CD14-positive monocyte (primary cell): ENCODE measurements around the gene RBFOX2. TPM values are rescaled to one million over a fixed set of nuclear protein-coding genes. Genes with fewer than 3 reads are reported as not detected.
"Not testable (repeated sequence)": the region's sequence is repeated elsewhere in the genome, so short reads cannot be mapped to it uniquely, and the experiment has no call there.

Source experiments
- DNase-seq, 3 donors: peaks; one replicate each; pipeline ENCODE4 v3.0.0-alpha.2; 2011 to 2022
- H2AFZ ChIP-seq: 2 replicates; pipeline ENCODE4 v1.6.0; 2012; ENCODE audit warnings: mild to moderate bottlenecking, low read depth, low read length, inconsistent platforms; ENCODE audit not compliant: insufficient read depth, poor library complexity, severe bottlenecking
- H3K27ac ChIP-seq, 2 donors: 1 replicate in 1 of 2; 2 replicates in 1 of 2; pipeline ENCODE4 v1.5.1; 2012 to 2013; ENCODE audit warnings: low read length in 2 of 2, control low read depth in 1 of 2, inconsistent platforms in 1 of 2, low read depth in 1 of 2, mild to moderate bottlenecking in 1 of 2
- H3K27me3 ChIP-seq, 2 donors: one replicate each; pipeline versions ENCODE4 v1.6.0 to v1.6.1; 2011 to 2013; ENCODE audit warnings: low read length in 2 of 2; ENCODE audit not compliant: control insufficient read depth in 2 of 2, insufficient read depth in 2 of 2
- H3K36me3 ChIP-seq, 2 donors: replicated peaks in 1 of 2; 1 replicate in 1 of 2; 2 replicates in 1 of 2; pipeline versions ENCODE4 v1.5.1 to v1.6.1; 2012 to 2013; ENCODE audit warnings: low read length in 2 of 2, control low read depth in 1 of 2, inconsistent platforms in 1 of 2, mild to moderate bottlenecking in 1 of 2; ENCODE audit not compliant: insufficient read depth in 2 of 2, control insufficient read depth in 1 of 2
- H3K4me1 ChIP-seq, 2 donors: 1 replicate in 1 of 2; 2 replicates in 1 of 2; pipeline versions ENCODE4 v1.5.1 to v1.6.1; 2012 to 2013; ENCODE audit warnings: low read length in 2 of 2, control low read depth in 1 of 2, inconsistent platforms in 1 of 2, mild to moderate bottlenecking in 1 of 2, moderate library complexity in 1 of 2; ENCODE audit not compliant: insufficient read depth in 2 of 2, control insufficient read depth in 1 of 2
- H3K4me2 ChIP-seq: replicated peaks from 2 replicates; pipeline ENCODE3; 2012; ENCODE audit warnings: low read length, moderate library complexity, mild to moderate bottlenecking; ENCODE audit not compliant: poor library complexity, severe bottlenecking; ENCODE audit errors: extremely low read depth
- H3K4me3 ChIP-seq, 3 experiments: fragments of 200-600 bp in 1 of 3; sonication (generic) in 1 of 3; replicated peaks in 1 of 3; 1 replicate in 2 of 3; 2 replicates in 1 of 3; pipeline ENCODE4 v1.5.1; 2011 to 2013; ENCODE audit warnings: low read length in 3 of 3, mild to moderate bottlenecking in 3 of 3, control low read depth in 2 of 3, low read depth in 2 of 3, inconsistent platforms in 1 of 3, moderate library complexity in 1 of 3
- H3K79me2 ChIP-seq: 2 replicates; pipeline ENCODE4 v1.6.0; 2012; ENCODE audit warnings: mild to moderate bottlenecking, control low read depth, inconsistent platforms, low read length, moderate library complexity; ENCODE audit not compliant: insufficient read depth
- H3K9ac ChIP-seq: 2 replicates; pipeline ENCODE4 v1.6.0; 2017; ENCODE audit warnings: low read length, mild to moderate bottlenecking; ENCODE audit not compliant: insufficient read depth, poor library complexity, severe bottlenecking
- H3K9me3 ChIP-seq, 2 donors: replicated peaks in 1 of 2; 1 replicate in 1 of 2; 2 replicates in 1 of 2; pipeline versions ENCODE4 v1.5.1 to v1.6.1; 2012 to 2013; ENCODE audit warnings: low read length in 2 of 2, control low read depth in 1 of 2; ENCODE audit not compliant: control insufficient read depth in 1 of 2, insufficient read depth in 1 of 2
- H4K20me1 ChIP-seq: 2 replicates; pipeline ENCODE4 v1.6.0; 2012; ENCODE audit warnings: mild to moderate bottlenecking, low read length, control low read depth, moderate library complexity; ENCODE audit not compliant: insufficient read depth
- H3K27ac Mint-ChIP-seq, 7 donors: one replicate each; pipeline ENCODE4 v1.8.0; 2020; ENCODE audit warnings: mild to moderate bottlenecking in 7 of 7, mixed read lengths in 7 of 7, moderate library complexity in 6 of 7, inconsistent platforms in 2 of 7
- H3K27me3 Mint-ChIP-seq, 3 donors: one replicate each; pipeline ENCODE4 v1.8.0; 2021 to 2022; ENCODE audit warnings: low read depth in 3 of 3, mild to moderate bottlenecking in 3 of 3, mixed read lengths in 3 of 3, moderate library complexity in 3 of 3, inconsistent platforms in 1 of 3
- H3K36me3 Mint-ChIP-seq, 2 donors: one replicate each; pipeline ENCODE4 v1.8.0; 2020; ENCODE audit warnings: mixed read lengths in 2 of 2, inconsistent platforms in 1 of 2, mild to moderate bottlenecking in 1 of 2
- H3K4me1 Mint-ChIP-seq: one replicate; pipeline ENCODE4 v1.8.0; 2020; ENCODE audit warnings: mild to moderate bottlenecking, mixed read lengths
- H3K4me3 Mint-ChIP-seq, 2 donors: one replicate each; pipeline ENCODE4 v1.8.0; 2020; ENCODE audit warnings: mild to moderate bottlenecking in 2 of 2, mixed read lengths in 2 of 2, moderate library complexity in 1 of 2
- H3K9me3 Mint-ChIP-seq, 7 donors: one replicate each; pipeline ENCODE4 v1.8.0; 2020 to 2022; ENCODE audit warnings: mixed read lengths in 7 of 7, mild to moderate bottlenecking in 6 of 7, moderate library complexity in 6 of 7, inconsistent platforms in 2 of 7
- WGBS: methylation state at CpG from one replicate; pipeline ENCODE4 v1.1.5; 2013; ENCODE audit warnings: missing lambda C conversion rate; ENCODE audit not compliant: insufficient coverage; 5-methylcytosine and 5-hydroxymethylcytosine counted together
- intact Hi-C, 2 donors: fragments of 100-400 bp; cut with micrococcal nuclease; formaldehyde crosslinking; loops; one replicate each; pipeline versions ENCODE4 v1.15.0 to v1.15.1; 2023
- polyA plus RNA-seq, 3 donors: library from polyadenylated mRNA; depleted of rRNA in 1 of 3; unstranded in 2 of 3; stranded (reverse) in 1 of 3; fragments of 300-500 nt in 2 of 3; fragments of >200 nt in 1 of 3; fragmentation: Illumina TruSeq in 2 of 3; gene quantifications; 1 replicate in 2 of 3; 2 replicates in 1 of 3; pipeline ENCODE4 v1.2.3, GENCODE V29; 2012 to 2021
- TF ChIP-seq, protein P1 (sequence below): fragments of 200-600 bp; IDR thresholded peaks from one replicate; pipeline ENCODE4 v1.8.0; 2022; ENCODE audit warnings: antibody characterized with exemption, mild to moderate bottlenecking

The RBFOX2 gene
- polyA plus RNA-seq, 3 donors = not detected

DNA sequence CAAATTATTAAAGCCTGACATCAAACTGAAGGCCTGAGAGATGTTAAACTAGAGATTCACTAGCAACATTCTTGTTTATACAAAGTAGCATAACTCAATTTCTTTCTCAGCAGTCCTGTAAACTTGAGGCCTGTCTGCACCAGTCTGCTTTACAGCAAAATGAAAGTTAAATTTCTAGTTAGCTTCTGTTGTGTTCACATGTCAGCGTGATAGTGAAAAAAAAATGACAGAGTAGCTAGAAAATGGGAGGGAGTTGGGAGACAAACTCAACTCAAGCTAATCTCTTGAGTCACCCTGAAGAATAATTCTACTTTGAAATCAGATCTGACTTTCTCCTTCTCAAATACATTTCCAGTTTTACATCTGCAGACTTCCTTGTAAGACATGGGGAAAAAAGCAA lies 6.5 kb downstream of the RBFOX2 start:
- Histone ChIP-seq H2AFZ (no peak overlapping the region), H3K79me2 (no peaks in the 10 kb centered on the region), H3K4me1 (no peaks in the 10 kb centered on the region), H4K20me1 (no peaks in the 10 kb centered on the region), H3K4me3 (no peak overlapping the region), H3K9me3 (no peaks in the 10 kb centered on the region), H3K4me2 (no peak overlapping the region), H3K36me3 (no peaks in the 10 kb centered on the region), H3K27ac (no peak overlapping the region), H3K27me3 (peaks cover 10% of the 10 kb centered on the region in 2 donors), H3K9ac (no peak overlapping the region)
- Mint-ChIP-seq H3K27ac (no peak overlapping the region), H3K4me3 (no peak overlapping the region), H3K9me3 (peaks cover 0 to 4% (median 0%) of the 10 kb centered on the region in 7 donors), H3K27me3 (peaks cover 12 to 21% (median 18%) of the 10 kb centered on the region in 3 donors), H3K36me3 (no peaks in the 10 kb centered on the region), H3K4me1 (peaks cover 3% of the 10 kb centered on the region)
- intact Hi-C loops = no loop called here
- no CpG with 5 or more reads among the region's 1 CpG for whole genome bisulfite sequencing
- TF ChIP-seq, protein P1, sequence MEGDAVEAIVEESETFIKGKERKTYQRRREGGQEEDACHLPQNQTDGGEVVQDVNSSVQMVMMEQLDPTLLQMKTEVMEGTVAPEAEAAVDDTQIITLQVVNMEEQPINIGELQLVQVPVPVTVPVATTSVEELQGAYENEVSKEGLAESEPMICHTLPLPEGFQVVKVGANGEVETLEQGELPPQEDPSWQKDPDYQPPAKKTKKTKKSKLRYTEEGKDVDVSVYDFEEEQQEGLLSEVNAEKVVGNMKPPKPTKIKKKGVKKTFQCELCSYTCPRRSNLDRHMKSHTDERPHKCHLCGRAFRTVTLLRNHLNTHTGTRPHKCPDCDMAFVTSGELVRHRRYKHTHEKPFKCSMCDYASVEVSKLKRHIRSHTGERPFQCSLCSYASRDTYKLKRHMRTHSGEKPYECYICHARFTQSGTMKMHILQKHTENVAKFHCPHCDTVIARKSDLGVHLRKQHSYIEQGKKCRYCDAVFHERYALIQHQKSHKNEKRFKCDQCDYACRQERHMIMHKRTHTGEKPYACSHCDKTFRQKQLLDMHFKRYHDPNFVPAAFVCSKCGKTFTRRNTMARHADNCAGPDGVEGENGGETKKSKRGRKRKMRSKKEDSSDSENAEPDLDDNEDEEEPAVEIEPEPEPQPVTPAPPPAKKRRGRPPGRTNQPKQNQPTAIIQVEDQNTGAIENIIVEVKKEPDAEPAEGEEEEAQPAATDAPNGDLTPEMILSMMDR = no peak
- no peak for DNase-seq

DNA sequence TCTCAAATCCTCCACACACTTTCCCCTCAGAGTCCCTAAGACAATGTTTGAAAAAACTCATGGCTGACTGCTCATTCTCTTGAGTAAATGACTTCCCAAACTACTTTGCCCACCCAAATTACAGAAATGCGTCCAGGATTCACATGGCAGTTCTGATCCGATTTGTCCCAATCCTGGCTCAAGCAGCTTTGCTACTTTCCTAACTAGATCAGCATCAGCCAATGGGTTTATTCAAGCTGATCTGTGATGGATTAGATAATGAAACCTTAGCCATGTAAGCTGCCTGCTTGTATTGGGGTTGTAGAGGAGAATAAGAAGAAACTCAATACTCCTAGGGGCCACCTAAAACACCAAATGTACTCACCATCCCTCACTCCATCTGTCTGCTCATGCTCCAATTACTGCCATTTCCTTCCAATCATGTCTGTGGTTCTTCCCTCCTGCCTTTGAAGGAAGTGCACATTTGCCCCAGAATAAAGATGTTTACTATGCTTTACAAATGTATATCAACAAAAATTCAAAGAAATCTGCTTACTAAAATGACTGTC lies 6.9 kb downstream of the RBFOX2 start:
- H3K27me3 ChIP-seq = peaks cover 5% of the 10 kb centered on the region in 2 donors
- no peaks in the 10 kb centered on the region for H3K4me1 ChIP-seq
- no peaks in the 10 kb centered on the region for H3K36me3 ChIP-seq
- no peak for DNase-seq
- TF ChIP-seq, protein P1 = no peak
- intact Hi-C loops = no loop called here
- no peak overlapping the region for H3K27ac ChIP-seq
- WGBS = 100% methylated on average over 1 of the region's 2 CpGs
- H3K9ac ChIP-seq = no peak overlapping the region
- H3K4me3 Mint-ChIP-seq = no peak overlapping the region
- H3K79me2 ChIP-seq = no peaks in the 10 kb centered on the region
- H3K9me3 Mint-ChIP-seq = peaks cover 0 to 4% (median 0%) of the 10 kb centered on the region in 7 donors
- H3K4me2 ChIP-seq = no peak overlapping the region
- no peak overlapping the region for H3K27ac Mint-ChIP-seq
- H3K9me3 ChIP-seq = no peaks in the 10 kb centered on the region
- no peak overlapping the region for H3K4me3 ChIP-seq
- no peaks in the 10 kb centered on the region for H3K36me3 Mint-ChIP-seq
- H4K20me1 ChIP-seq = no peaks in the 10 kb centered on the region
- H3K4me1 Mint-ChIP-seq = peaks cover 3% of the 10 kb centered on the region
- H2AFZ ChIP-seq = no peak overlapping the region
- peaks cover 9 to 16% (median 13%) of the 10 kb centered on the region in 3 donors for H3K27me3 Mint-ChIP-seq

DNA sequence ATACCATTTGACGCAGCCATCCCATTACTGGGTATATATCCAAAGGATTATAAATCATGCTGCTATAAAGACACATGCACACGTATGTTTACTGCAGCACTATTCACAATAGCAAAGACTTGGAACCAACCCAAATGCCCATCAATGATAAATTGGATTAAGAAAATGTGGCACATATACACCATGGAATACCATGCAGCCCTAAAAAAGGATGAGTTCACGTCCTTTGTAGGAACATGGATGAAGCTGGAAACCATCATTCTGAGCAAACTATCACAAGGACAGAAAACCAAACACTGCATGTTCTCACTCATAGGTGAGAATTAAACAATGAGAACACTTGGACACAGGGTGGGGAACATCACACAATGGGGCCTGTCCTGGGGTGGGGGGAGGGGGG lies 7.8 kb downstream of the RBFOX2 start:
- H3K4me3 Mint-ChIP-seq, H4K20me1 ChIP-seq, H3K27me3 ChIP-seq, H3K4me1 Mint-ChIP-seq, H3K36me3 Mint-ChIP-seq, H3K4me2 ChIP-seq, H3K4me1 ChIP-seq, H3K9me3 Mint-ChIP-seq, H3K4me3 ChIP-seq, H3K9me3 ChIP-seq, H3K27me3 Mint-ChIP-seq, H3K79me2 ChIP-seq, H3K27ac Mint-ChIP-seq, H2AFZ ChIP-seq, H3K27ac ChIP-seq, H3K9ac ChIP-seq, DNase-seq, H3K36me3 ChIP-seq, intact Hi-C loops: not testable (repeated sequence)
- no CpG with 5 or more reads among the region's 3 CpGs for WGBS
